Activated T-cell treated with anti-CD3 and anti-CD28 coated beads, Interleukin-2, amount 50 U/mL, for 72 hours (primary cell): ENCODE measurements around the gene PEX7. TPM values are rescaled to one million over a fixed set of nuclear protein-coding genes. Genes with fewer than 3 reads are reported as not detected.
"Not testable (repeated sequence)": the region's sequence is repeated elsewhere in the genome, so short reads cannot be mapped to it uniquely, and the experiment has no call there.

Experiments
- ATAC-seq, 2 donors: fragments of 150-1000 bp; cut with Tn5 transposase; replicated peaks in 1 of 2; 2 replicates each; pipeline ENCODE4 v1.10.0; 2021; ENCODE audit warnings: moderate library complexity in 2 of 2, mild to moderate bottlenecking in 1 of 2
- DNase-seq, 2 donors: peaks; one replicate each; pipeline ENCODE4 v3.0.0; 2021 to 2022; ENCODE audit warnings: mixed read lengths in 1 of 2
- H3K27ac Mint-ChIP-seq: one replicate; pipeline ENCODE4 v1.8.0; 2022; ENCODE audit warnings: mild to moderate bottlenecking, moderate library complexity, mixed read lengths
- H3K27me3 Mint-ChIP-seq: one replicate; pipeline ENCODE4 v1.8.0; 2022; ENCODE audit warnings: low read depth, mixed read lengths
- H3K36me3 Mint-ChIP-seq, 2 donors: one replicate each; pipeline ENCODE4 v1.8.0; 2022; ENCODE audit warnings: mixed read lengths in 2 of 2, mild to moderate bottlenecking in 1 of 2; ENCODE audit not compliant: insufficient read depth in 2 of 2
- H3K4me1 Mint-ChIP-seq: one replicate; pipeline ENCODE4 v1.8.0; 2022; ENCODE audit warnings: low read depth, mixed read lengths
- H3K4me3 Mint-ChIP-seq, 2 donors: one replicate each; pipeline ENCODE4 v1.8.0; 2022; ENCODE audit warnings: mild to moderate bottlenecking in 2 of 2, mixed read lengths in 2 of 2, moderate library complexity in 2 of 2
- H3K9me3 Mint-ChIP-seq, 2 donors: one replicate each; pipeline ENCODE4 v1.8.0; 2022; ENCODE audit warnings: mixed read lengths in 2 of 2
- total RNA-seq, 2 donors: library from RNA; stranded (reverse); gene quantifications; one replicate each; pipeline ENCODE4 v1.2.3, GENCODE V29; 2022

Gene PEX7
- total RNA-seq, 2 donors from 2014 or later = 3.8 to 4.9 TPM

DNA sequence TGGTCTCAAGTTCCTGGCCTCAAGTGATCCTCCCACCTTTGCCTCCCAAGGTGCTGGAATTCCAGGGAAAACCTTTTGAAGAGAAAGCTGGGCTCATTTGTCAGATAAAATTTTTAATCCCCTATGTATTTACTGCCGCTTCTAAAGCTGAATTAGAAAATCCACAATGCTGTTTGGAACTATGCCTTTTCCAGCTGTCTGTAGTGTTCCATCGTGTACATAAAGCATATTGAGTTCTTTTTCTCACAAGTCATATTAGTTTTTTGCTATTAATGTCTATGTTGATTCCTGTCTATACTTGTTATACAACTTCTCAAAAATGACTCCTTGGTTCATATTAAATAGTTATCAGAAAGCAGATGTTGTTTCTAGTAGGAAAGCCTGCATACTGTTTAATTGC is 47.1 kb downstream of the PEX7 start:
- Mint-ChIP-seq H3K4me1 (no peaks in the 10 kb centered on the region), H3K36me3 (peaks cover 2 to 19% of the 10 kb centered on the region in 2 donors), H3K4me3 (no peak overlapping the region), H3K27ac (no peak overlapping the region), H3K9me3 (peaks cover 0 to 3% of the 10 kb centered on the region in 2 donors), H3K27me3 (no peaks in the 10 kb centered on the region)
- no peak for DNase-seq
- no peak for ATAC-seq

DNA sequence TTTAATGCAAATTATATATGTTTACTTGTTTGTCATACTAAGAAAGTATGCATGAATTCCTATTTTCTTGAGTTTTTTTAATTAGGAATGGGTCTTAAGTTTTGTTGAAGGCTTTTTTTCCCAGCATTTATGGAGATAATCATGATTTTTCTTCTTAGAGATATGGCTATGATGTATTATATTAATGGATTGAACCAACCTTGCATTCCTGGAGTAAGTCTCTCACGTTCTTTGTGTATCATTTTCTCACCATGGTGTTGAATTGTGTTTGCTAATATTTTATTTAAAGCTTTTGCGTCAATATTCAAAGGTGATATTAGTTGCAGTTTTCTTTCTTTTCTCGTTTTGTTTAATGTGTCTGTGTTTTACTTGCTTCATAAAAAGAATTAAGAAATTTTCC is 51.4 kb downstream of the PEX7 start:
- H3K27ac Mint-ChIP-seq = no peak overlapping the region
- H3K27me3 Mint-ChIP-seq = no peaks in the 10 kb centered on the region
- peaks cover 4 to 7% of the 10 kb centered on the region in 2 donors for H3K9me3 Mint-ChIP-seq
- H3K36me3 Mint-ChIP-seq = peaks cover 12 to 29% of the 10 kb centered on the region in 2 donors
- no peak for ATAC-seq
- no peak for DNase-seq
- no peak overlapping the region for H3K4me3 Mint-ChIP-seq
- H3K4me1 Mint-ChIP-seq = no peaks in the 10 kb centered on the region

DNA sequence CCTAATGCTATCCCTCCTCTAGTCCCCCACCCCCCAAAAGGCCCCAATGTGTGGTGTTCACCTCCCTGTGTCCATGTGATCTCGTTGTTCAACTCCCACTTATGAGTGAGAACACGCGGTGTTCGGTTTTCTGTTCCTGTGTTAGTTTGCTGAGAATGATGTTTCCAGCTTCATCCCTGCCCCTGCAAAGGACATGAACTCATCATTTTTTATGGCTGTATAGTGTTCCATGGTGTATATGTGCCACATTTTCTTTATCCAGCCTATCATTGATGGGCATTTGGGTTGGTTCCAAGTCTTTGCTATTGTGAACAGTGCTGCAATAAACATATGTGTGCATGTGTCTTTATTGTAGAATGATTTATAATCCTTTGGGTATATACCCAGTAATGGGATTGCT is 54.1 kb downstream of the PEX7 start:
- H3K4me3 Mint-ChIP-seq, H3K9me3 Mint-ChIP-seq, DNase-seq, ATAC-seq, H3K27ac Mint-ChIP-seq, H3K27me3 Mint-ChIP-seq, H3K4me1 Mint-ChIP-seq: not testable (repeated sequence)
- H3K36me3 Mint-ChIP-seq = peaks cover 12 to 28% of the 10 kb centered on the region in 2 donors

DNA sequence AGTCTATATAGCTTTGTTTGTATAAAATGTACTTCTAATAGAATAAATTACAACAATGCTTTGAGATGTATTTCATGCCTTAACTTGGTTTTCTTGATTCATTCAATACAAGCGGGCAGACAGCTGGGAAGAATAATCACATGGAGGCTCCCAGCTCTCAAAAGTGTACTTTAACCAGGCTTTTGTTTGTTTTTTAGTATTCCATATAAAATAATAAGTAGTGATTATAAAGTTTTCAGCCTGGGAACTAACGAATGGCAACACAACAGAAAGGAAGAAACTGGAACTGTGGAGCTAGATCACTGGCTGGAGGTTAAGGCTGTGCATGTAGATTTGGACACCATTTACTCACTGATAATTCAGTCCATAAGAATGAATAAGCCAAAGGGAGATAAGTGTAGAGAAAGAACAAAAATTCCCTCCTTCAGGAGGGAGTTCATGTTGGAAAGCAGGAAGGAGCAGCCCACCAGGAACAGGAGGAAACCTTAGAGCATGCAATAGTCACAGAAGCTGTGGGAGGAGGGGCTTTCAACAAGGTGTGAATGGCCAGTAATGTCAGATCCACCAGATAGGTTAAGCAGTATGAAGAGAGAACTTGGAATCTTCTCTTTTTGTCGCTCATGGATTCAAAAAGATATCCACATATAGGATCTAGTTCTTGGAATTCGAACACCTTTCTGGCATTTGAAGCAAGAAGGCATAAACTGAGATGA is 58.5 kb downstream of the PEX7 start:
- H3K4me1 Mint-ChIP-seq = no peaks in the 10 kb centered on the region
- peaks cover 3 to 4% of the 10 kb centered on the region in 2 donors for H3K9me3 Mint-ChIP-seq
- DNase-seq (no peak), ATAC-seq (no peak)
- peaks cover 6 to 10% of the 10 kb centered on the region in 2 donors for H3K36me3 Mint-ChIP-seq
- H3K4me3 Mint-ChIP-seq = no peak overlapping the region
- H3K27me3 Mint-ChIP-seq = no peaks in the 10 kb centered on the region
- no peak overlapping the region for H3K27ac Mint-ChIP-seq

DNA sequence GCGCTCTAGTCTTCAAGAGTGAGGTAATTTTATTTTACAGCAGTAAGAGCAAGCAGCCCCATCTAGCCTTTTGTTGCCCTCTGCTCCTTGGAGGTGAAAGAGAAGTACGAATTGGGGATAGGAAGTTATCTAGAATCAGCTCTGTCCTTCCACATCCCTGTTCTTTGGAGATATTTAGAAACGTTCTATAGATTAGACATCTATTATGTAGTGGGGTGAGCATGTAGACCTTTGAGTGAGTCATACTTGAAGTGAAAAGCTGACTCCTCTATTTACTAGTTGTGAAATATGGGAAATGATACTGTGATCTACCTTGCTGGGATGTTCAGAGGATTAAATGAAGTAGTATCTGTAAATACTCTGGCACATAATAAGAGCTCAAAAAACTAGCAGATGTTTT is 63.7 kb downstream of the PEX7 start:
- peak in 1 of 2 donors; percentile 51 for ATAC-seq
- Mint-ChIP-seq H3K4me1 (peaks cover 10% of the 10 kb centered on the region), H3K27me3 (no peaks in the 10 kb centered on the region), H3K36me3 (no peaks in the 10 kb centered on the region), H3K27ac (no peak overlapping the region), H3K9me3 (no peaks in the 10 kb centered on the region), H3K4me3 (no peak overlapping the region)
- DNase-seq = no peak

DNA sequence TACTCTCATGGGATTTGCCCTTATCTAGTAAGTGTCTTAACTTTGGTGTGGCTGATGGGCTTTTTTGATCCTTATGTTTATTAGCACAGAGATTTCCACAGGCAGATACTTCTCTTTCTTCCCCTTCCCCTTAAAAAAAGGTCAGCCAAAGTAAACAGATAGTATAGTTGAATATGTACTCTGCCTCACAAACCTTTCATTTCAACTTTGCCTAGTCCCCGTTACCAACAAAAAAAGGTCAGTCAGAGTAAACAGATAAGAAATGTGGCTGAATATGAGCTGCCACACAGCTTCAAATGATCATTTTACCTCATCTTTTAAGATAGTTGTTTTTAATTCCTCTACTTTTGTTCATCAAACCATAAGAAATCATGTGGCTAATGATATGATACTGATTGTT is 65.6 kb downstream of the PEX7 start:
- H3K27me3 Mint-ChIP-seq = no peaks in the 10 kb centered on the region
- no peaks in the 10 kb centered on the region for H3K36me3 Mint-ChIP-seq
- H3K27ac Mint-ChIP-seq = no peak overlapping the region
- ATAC-seq (no peak), DNase-seq (no peak)
- peaks cover 10% of the 10 kb centered on the region for H3K4me1 Mint-ChIP-seq
- no peaks in the 10 kb centered on the region for H3K9me3 Mint-ChIP-seq
- no peak overlapping the region for H3K4me3 Mint-ChIP-seq

DNA sequence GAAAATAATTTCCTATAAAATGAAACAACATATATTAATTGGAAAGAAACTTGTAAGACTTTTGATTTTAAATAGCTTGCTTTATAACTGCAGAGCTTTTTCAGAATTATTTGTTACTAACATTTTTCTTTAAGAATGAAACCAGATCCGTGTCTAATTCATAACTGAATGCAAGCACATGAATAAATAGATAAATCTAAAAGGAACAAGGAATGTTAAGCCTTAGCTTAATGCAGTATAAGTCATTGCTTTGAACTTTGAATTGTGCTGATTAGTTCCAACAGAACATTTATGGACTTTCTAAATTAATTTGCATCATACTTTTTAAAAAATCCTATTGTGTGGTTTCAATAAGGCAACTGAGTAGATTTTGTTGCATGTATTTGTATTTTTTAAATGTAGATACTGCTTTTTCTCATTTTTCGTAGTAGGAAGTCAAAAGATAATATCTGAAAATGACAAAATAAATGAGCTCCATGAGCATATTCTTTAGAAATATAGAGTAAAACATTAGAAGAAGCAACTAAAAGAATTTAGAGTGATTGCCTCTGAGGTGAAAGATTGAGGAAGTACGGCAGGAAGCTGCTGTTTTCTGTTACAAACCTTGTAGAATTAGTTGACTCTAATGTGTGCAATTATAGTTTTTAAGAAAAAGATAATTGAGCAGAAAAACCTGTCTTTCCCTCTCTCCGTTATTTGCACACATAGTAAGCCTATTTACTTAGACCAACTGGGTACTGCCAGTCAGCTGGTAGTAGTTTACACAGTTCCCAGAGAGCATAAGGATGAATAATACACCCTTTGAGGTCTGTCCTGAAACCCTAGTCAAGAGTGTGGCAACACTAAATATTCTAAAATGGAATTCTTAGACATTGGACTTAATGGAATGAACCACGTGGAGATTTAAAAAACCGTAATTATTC is 67.1 kb downstream of the PEX7 start:
- DNase-seq = no peak
- Mint-ChIP-seq H3K4me3 (no peak overlapping the region), H3K27ac (no peak overlapping the region), H3K4me1 (peaks cover 10% of the 10 kb centered on the region), H3K9me3 (no peaks in the 10 kb centered on the region), H3K36me3 (no peaks in the 10 kb centered on the region), H3K27me3 (no peaks in the 10 kb centered on the region)
- no peak for ATAC-seq

DNA sequence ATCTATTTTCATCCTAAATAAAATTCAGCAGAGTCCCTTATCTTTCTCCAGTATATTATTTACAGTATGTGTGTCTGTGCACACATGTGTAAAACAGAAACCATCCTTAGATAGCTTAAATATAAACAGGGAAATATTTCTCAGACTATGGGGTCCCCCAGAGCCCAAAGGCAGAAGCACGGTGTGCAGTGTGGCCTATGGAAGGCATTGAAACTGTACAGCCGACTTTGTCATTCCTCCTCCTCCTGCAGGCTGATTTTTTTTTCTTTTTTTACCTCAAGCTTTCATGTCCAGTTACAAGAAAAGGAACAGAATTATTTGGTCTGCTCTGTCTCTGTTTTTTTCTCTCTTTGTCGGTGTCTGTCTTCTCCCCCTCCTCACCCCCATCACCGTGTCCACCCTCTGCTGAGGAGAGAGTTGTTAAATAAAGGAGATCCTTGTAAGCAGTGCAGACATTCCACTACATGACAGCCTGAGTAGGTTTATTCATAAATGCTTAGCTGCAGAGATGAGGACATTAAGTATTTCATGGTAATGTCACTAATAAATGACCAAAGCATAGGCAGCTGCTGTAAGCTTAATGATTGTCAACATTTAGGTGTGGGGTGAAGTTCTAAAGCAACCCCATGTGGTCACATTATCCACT is 67.9 kb downstream of the PEX7 start:
- Mint-ChIP-seq H3K9me3 (no peaks in the 10 kb centered on the region), H3K4me1 (peaks cover 10% of the 10 kb centered on the region), H3K27me3 (no peaks in the 10 kb centered on the region), H3K36me3 (no peaks in the 10 kb centered on the region), H3K27ac (no peak overlapping the region), H3K4me3 (no peak overlapping the region)
- ATAC-seq (no peak), DNase-seq (no peak)

DNA sequence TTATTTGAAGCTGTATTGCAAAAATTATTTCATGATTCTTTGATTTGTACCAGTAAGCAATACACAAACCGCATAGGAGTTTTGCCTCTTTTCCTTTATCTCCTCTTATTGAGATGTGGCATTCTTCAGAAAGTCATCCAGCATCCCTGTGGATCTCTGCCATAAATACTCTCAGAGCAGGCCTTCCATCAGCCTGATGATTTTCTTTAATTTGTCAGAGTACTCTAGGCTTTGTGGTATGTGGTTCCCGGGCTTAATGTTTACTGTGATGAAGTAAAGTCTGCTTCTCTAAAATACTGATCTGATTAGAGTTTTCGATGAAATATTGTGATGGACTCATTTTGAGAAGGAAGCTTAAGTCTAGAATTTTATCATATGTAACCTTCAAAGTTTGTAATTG is 68.6 kb downstream of the PEX7 start:
- peaks cover 10% of the 10 kb centered on the region for H3K4me1 Mint-ChIP-seq
- ATAC-seq (peak in 1 of 2 donors; percentile 15), DNase-seq (no peak)
- no peaks in the 10 kb centered on the region for H3K9me3 Mint-ChIP-seq
- H3K27ac Mint-ChIP-seq = no peak overlapping the region
- no peak overlapping the region for H3K4me3 Mint-ChIP-seq
- no peaks in the 10 kb centered on the region for H3K36me3 Mint-ChIP-seq
- H3K27me3 Mint-ChIP-seq = no peaks in the 10 kb centered on the region

DNA sequence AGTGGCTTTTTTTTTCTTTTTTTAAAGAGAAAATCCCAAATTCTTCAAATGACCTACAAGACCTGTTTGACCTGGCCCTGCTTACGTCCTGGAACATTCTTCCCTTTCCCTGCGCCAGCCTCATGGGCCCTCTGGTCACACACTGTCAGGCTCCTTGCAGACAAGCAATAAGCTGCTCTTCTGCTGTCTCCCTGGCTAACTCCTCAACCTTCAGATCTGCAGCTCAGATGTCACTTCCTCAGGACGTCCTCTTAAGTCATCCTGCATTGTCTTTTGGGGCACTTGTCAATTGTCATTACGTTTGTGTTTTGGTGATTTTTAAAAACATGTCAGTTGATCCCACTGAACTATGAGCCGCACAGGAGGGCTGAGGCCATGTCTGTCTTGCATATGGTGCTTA is 70.8 kb downstream of the PEX7 start:
- Mint-ChIP-seq H3K4me3 (no peak overlapping the region), H3K9me3 (no peaks in the 10 kb centered on the region), H3K27me3 (no peaks in the 10 kb centered on the region), H3K27ac (no peak overlapping the region), H3K36me3 (no peaks in the 10 kb centered on the region), H3K4me1 (peaks cover 11% of the 10 kb centered on the region)
- DNase-seq = no peak
- ATAC-seq = no peak

DNA sequence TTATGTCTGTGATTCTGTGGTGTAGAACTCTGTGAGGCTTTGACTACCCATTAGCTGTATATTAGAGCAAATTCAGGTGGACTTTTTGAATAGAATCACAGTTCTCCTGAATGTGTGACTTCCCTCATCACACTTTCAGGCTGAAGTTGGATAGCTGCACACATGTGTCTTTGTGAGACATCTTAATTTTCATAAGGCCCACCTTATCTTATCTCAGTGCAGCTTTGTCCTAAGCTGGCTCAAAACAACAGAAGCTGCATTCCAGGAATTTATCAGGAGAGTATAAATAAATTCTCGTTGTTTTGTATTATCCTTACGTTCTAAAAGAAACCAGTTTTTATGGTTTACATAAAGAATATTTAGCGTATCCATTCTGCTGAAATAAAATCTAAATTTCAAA is 73.5 kb downstream of the PEX7 start:
- Mint-ChIP-seq H3K9me3 (no peaks in the 10 kb centered on the region), H3K4me3 (no peak overlapping the region), H3K4me1 (peaks cover 6% of the 10 kb centered on the region), H3K27ac (no peak overlapping the region), H3K36me3 (peaks cover 0 to 1% of the 10 kb centered on the region in 2 donors), H3K27me3 (no peaks in the 10 kb centered on the region)
- DNase-seq = no peak
- ATAC-seq = no peak

DNA sequence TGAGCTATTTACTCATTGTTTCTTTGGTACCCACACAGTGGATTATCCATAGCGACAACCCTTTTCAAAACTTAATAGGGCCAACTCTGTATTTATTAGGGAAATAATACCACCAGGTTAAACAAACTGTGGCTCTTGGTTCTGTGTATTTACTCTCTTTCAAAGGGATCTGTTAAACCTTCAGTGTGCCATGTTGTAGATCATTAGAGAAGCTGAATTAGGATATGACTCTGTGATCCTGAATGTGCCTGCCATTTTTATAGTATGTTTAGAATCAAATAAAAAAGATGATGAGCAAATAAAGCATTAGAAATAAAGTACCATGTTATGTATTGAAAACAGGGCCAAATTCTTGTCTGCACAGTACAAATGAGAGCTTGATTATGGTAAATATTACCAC is 74.7 kb downstream of the PEX7 start:
- ATAC-seq = no peak
- DNase-seq = no peak
- Mint-ChIP-seq H3K27ac (no peak overlapping the region), H3K36me3 (peaks cover 0 to 2% of the 10 kb centered on the region in 2 donors), H3K4me1 (peaks cover 6% of the 10 kb centered on the region), H3K9me3 (no peaks in the 10 kb centered on the region), H3K4me3 (no peak overlapping the region), H3K27me3 (no peaks in the 10 kb centered on the region)

DNA sequence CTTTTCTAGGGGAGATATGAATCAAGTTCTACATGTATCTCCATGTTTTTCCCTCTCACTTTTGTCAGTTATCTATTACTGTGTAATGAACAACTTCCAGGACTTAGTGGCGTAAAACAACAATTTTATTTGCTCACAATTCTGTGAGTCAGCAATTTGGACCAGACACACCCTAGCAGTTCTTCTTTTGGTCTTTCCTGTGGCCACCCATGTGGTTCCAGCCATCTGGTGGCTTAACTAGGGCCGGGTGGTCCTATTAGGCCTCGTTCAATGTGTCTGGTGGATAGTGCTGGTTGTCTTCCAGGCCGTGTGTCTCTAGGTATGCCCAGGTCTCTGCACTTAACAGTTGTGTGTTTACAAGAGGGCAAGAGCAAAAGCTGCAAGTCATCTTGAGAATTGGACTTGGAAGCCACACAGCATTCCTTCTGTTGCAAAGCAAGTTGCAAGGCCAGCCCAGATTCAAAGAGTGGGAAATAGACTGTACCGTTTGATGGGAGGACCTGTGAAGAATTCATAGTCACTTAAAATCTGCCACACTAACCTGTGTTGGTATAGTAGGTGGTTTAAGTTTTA is 78.9 kb downstream of the PEX7 start:
- H3K27ac Mint-ChIP-seq = no peak overlapping the region
- H3K4me3 Mint-ChIP-seq = no peak overlapping the region
- ATAC-seq (no peak), DNase-seq (no peak)
- no peaks in the 10 kb centered on the region for H3K9me3 Mint-ChIP-seq
- peaks cover 0 to 4% of the 10 kb centered on the region in 2 donors for H3K36me3 Mint-ChIP-seq
- H3K27me3 Mint-ChIP-seq = no peaks in the 10 kb centered on the region
- peaks cover 6% of the 10 kb centered on the region for H3K4me1 Mint-ChIP-seq
